Gastrocnemius medialis (tissue), 4 donors: Measurements from ENCODE around the gene ARHGAP19.

ENCODE experiments used
- CTCF ChIP-seq, 5 experiments: fragments of 450-650 bp in 3 of 5; fragments of 200-600 bp in 2 of 5; sonication (generic) in 2 of 5; IDR thresholded peaks in 4 of 5; conservative IDR thresholded peaks in 1 of 5; 1 replicate in 4 of 5; 2 replicates in 1 of 5; pipeline ENCODE4 v1.5.1; 2016 to 2019; ENCODE audit warnings: antibody characterized with exemption in 5 of 5, mild to moderate bottlenecking in 3 of 5, moderate library complexity in 3 of 5
- POLR2A ChIP-seq, 2 donors: fragments of 450-650 bp; IDR thresholded peaks; one replicate each; pipeline ENCODE4 v1.6.1; 2017; ENCODE audit warnings: antibody characterized with exemption in 2 of 2, mild to moderate bottlenecking in 2 of 2, moderate library complexity in 2 of 2

DNA sequence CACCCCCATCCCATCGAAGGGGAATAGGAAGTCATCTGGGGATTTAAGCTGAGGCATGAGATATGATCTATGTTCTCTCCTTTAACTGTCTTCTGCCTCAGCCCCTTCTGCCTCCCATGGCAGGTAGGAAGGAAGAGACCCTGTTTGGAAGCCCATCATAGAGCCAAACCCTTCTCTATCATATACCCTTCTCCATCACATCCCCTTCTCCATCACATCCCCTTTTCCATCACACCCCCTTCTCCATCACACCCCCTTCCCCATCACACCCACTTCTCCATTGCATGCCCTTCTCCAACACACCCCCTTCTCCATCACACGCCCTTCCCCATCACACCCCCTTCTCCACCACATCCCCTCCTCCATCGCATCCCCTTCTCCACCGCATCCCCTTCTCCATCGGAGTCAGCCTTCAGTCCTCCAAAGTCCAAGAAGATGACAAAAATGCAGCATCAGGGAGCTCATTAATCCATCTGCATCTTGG is 99.4 kb downstream of the ARHGAP19 start:
- no peak for TF ChIP-seq POLR2A (IDR thresholded peaks at IDR 0.05)
- TF ChIP-seq CTCF (IDR thresholded peaks at IDR 0.05 in 4 of 5, conservative IDR thresholded peaks at IDR 0.05 in 1 of 5): no peak
